ENCODE measurements around the gene KIN.
"Not testable (repeated sequence)": the region's sequence is repeated elsewhere in the genome, so short reads cannot be mapped to it uniquely, and the experiment has no call there.

KIN gene

GRCh38 chr10:7722927-7723529, 64.8 kb downstream of the KIN start:
- no peak for DNase-seq

GRCh38 chr10:7720478-7720877, 67.3 kb downstream of the KIN start:
- DNase-seq, result no peak

- DNase-seq, result no peak
Observed at GRCh38 chr10:7718685-7719084, 69.1 kb downstream of the KIN start.

GRCh38 chr10:7717767-7718166, 70.0 kb downstream of the KIN start:
- DNase-seq, result no peak

GRCh38 chr10:7715515-7715914, 72.3 kb downstream of the KIN start:
- no peak for DNase-seq

- not testable (repeated sequence) for DNase-seq
Observed at GRCh38 chr10:7711075-7711474, 76.7 kb downstream of the KIN start.

GRCh38 chr10:7710446-7710845, 77.3 kb downstream of the KIN start:
- no peak for DNase-seq

- no peak for DNase-seq
Observed at GRCh38 chr10:7708832-7709231, 79.0 kb downstream of the KIN start.

GRCh38 chr10:7707858-7708622, 79.8 kb downstream of the KIN start:
- no peak for DNase-seq

GRCh38 chr10:7707102-7707501, 80.7 kb downstream of the KIN start:
- DNase-seq, result no peak

- DNase-seq, result no peak
Observed at GRCh38 chr10:7706534-7707073, 81.2 kb downstream of the KIN start.

- no peak for DNase-seq
Observed at GRCh38 chr10:7705341-7705740, 82.5 kb downstream of the KIN start.

GRCh38 chr10:7704071-7705016, 83.4 kb downstream of the KIN start:
- no peak for DNase-seq

GRCh38 chr10:7703140-7703539, 84.7 kb downstream of the KIN start, which contains the start of gene ITIH2:
Gene ITIH2 (plus strand): TSS chr10:7703316. CDS start chr10:7703435, 119 bp downstream.
- no peak for DNase-seq

GRCh38 chr10:7702288-7702812, 85.4 kb downstream of the KIN start:
- no peak for DNase-seq

GRCh38 chr10:7701158-7701742, 86.5 kb downstream of the KIN start:
- DNase-seq, result no peak
